Cortex of kidney (tissue), 1 donor: ENCODE measurements around the gene SUPT5H.

Source experiments
- DNase-seq: peaks from one replicate; lab custom pipeline; 2025; lab: John Stamatoyannopoulos, UW

SUPT5H gene

GRCh38 chr19:39409208-39410016 lies 36.0 kb upstream of the SUPT5H start:
- DNase-seq: peak; percentile 86

- DNase-seq: no peak
These were observed 35.2 kb upstream of the SUPT5H start for GRCh38 chr19:39410017-39410830.

DNA sequence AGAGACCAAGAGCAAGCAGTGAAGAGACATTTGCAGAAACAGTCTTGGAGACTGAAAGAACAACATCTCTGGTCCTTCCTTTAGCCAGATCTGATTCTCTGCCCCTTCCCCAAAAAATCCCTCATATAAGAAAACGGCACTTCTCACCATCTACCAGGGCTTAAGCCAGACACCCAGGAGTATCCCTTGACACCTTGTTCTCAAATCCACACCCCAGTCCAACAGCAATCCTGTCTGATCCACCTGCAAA lies 34.6 kb upstream of the SUPT5H start:
- DNase-seq: no peak

DNA sequence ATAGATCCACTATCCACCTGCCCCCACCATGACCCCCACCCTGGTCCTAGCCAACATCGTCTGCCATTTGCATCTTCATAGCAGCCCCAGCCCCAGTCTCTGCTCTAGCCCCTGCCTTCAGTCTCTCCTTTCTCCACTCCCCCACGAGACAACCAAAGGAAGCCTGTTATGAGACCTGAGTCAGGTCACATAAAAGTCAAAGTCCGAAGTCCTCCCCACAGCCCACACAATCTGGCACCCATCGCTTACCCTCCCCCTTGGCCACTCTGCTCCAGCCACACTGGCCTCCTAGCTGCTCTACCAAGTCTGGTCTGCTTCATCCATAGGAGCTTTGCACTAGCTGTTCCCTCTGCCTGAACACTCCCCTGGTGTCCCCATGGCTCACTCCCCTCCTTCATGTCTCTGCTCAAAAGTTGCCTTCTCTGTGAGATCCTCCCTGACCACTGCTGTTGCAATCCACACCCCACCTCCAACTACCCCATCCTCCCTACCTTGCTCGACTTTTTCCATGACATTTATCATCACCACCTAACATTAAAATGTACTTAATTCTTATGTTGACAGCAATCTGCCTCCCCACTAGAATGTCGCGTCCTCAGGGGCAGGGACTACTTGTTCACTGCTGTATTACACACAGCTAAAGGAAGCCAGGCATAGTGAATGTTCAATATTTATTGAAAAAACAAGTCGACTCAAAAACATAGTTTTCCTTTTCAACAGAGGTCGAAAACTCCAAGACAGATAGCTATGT lies 34.1 kb upstream of the SUPT5H start:
- no peak for DNase-seq

GRCh38 chr19:39411832-39412099 lies 33.6 kb upstream of the SUPT5H start:
- DNase-seq: no peak

- no peak for DNase-seq
These were observed 33.1 kb upstream of the SUPT5H start, which contains the start of gene PLEKHG2 for GRCh38 chr19:39412100-39412866. Gene PLEKHG2, plus strand, starts transcription at chr19:39412669. Its CDS starts 1,418 bp downstream, at chr19:39414087.

DNA sequence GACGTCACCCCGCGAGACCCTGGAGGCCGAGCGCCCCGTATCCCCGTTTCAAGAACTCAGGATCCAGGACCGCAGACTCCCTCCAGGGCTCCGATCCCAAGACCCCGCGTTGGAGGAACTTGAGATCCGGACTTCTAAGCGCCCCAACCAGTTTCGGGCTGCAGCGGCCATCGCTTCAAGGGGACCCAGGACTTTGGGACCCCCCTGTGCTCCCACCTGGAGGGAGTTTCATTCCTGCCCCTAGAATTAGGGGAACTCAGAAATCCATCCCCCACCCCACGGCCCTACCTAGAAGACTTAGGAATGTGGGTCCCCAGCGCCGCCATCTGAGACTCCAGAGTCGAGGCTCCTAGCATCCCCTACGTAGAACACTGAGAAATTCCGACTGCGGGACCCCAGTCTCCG lies 32.5 kb upstream of the SUPT5H start:
- no peak for DNase-seq

GRCh38 chr19:39413272-39413910 lies 32.0 kb upstream of the SUPT5H start:
- DNase-seq: no peak

DNA sequence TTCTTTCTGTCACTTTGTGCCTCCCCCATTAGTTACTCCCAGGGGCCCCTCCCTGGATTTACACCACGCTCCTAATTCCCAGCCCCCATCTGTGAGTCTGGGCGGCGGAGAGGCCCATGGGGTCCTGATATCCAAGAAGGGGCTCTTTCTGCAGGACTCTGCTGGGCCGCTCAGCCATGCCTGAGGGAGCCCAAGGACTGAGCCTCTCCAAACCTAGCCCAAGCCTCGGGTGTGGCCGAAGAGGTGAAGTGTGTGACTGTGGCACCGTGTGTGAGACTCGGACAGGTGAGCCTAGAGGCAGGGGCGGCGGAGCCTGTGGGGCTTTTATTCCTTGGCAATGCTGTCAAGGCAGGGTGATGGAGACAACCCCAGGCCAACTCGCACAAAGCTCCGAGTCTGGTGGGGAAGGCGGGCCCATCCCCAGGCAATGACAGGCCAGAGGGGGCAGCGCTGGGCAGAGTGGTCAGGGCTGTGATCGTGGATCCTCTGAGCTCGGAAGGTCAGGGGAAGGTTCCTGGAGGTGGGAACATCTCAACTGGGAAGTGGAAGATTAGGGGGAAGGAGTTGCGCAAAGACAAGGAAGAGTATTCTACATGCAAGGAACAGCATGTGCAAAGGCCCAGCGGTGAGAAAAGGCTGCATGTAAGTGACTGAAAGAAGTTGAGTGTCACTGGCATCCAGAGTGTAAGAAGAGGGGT lies 31.3 kb upstream of the SUPT5H start:
- DNase-seq: no peak

- DNase-seq: no peak
These were observed 30.0 kb upstream of the SUPT5H start for GRCh38 chr19:39415111-39416046.

GRCh38 chr19:39416152-39417120 lies 28.9 kb upstream of the SUPT5H start:
- DNase-seq: no peak

GRCh38 chr19:39417463-39418181 lies 27.8 kb upstream of the SUPT5H start:
- no peak for DNase-seq

DNA sequence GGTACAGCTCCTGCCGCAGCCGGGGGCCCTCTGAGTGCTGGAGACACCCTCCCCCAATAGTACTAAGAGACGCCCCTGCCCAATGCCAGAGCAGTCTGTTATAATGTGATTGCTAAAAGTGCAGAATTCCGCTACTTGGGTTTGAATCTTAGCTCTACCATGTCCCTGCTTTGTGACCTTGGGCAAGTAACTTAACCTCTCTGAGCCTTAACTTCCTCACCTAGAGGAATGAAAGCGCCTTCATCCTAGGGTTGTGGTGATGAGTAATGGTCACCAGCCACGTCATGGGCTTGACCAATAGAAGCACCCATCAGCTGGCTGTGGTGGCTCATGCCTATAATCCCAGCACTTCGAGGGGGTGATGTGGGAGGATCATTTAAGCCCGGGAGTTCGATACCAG lies 26.4 kb upstream of the SUPT5H start:
- DNase-seq: no peak

DNA sequence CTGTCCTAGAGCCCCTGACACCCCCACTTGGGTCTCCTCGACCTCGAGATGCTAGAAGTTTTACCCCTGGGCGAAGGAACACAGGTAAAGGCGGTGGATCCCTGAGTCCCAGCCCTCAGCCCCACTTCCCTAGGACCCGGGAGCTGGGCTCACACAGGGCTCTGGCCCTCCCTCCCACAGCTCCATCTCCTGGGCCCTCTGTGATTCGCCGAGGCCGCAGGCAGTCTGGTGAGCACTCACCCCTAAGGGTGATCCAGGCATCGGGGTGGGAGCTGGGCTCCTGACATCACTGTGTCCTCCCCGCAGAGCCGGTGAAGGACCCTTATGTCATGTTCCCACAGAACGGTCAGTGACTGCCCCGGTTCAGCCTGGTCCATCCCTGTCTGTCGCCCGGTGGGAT lies 24.6 kb upstream of the SUPT5H start:
- DNase-seq: no peak

DNA sequence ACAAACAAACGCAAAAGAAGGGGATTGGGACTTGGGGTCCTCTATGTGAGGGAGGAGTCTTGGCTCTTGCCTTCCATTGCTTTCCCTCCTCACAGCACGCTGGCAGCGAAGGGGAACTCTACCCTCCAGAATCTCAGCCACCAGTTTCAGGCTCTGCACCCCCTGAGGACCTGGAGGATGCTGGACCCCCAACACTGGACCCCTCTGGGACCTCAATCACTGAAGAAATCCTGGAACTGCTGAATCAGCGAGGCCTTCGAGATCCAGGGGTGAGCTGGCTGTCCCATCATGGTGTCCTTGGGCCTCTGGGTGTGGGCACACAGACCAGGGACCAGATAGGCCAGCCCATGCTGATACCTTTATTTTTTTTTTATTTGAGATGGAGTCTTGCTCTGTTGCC lies 23.4 kb upstream of the SUPT5H start:
- no peak for DNase-seq

GRCh38 chr19:39423258-39424086 lies 21.9 kb upstream of the SUPT5H start:
- DNase-seq: no peak

DNA sequence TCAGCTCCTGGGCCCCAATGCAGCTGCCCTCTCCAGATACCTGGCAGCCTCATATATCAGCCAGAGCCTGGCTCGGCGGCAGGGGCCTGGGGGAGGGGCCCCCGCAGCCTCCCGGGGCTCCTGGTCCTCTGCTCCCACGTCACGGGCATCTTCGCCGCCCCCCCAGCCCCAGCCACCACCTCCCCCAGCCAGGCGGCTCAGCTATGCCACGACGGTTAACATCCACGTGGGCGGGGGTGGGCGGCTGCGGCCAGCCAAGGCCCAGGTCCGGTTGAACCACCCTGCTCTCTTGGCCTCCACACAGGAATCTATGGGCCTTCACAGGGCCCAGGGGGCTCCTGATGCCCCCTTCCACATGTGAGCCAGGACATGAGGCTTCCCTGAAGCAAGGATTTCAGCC lies 20.4 kb upstream of the SUPT5H start:
- no peak for DNase-seq
